ENCODE data around the gene AIF1L. TPM values are rescaled to one million over a fixed set of nuclear protein-coding genes. Genes with fewer than 3 reads are reported as not detected.

Gene AIF1L
- total RNA-seq, 4 donors from 2014 or later, result 5.4 to 28.5 (median 17.1) TPM

- Histone ChIP-seq H3K4me1 (no peaks in the 10 kb centered on the region), H3K36me3 (peaks cover 0 to 12% of the 10 kb centered on the region in 2 donors), H3K27ac (peak overlapping the region in 3 of 4 donors; percentile 41 to 57 (median 51)), H3K27me3 (peaks cover 13% of the 10 kb centered on the region), H3K4me3 (no peak overlapping the region), H3K9me3 (no peaks in the 10 kb centered on the region)
- no peak for ATAC-seq
- WGBS, 2 donors (ENCODE audit: low coverage in 1 of 2), result 80% methylated on average over 4 of the region's 4 CpGs; no CpG with 5 or more reads in 1 of the 2 donors
- no peak for TF ChIP-seq POLR2A (IDR thresholded peaks at IDR 0.05)
- TF ChIP-seq EP300 (IDR thresholded peaks at IDR 0.05), result no peak
- no peak for TF ChIP-seq CTCF (IDR thresholded peaks at IDR 0.05)
- no peak for TF ChIP-seq POLR2AphosphoS5 (IDR thresholded peaks at IDR 0.05)
Observed at GRCh38 chr9:131117762-131118145, 21.4 kb downstream of the AIF1L start.

GRCh38 chr9:131119600-131119999, 23.3 kb downstream of the AIF1L start:
- ATAC-seq, result no peak
- H3K4me1 ChIP-seq, result peaks cover 0 to 3% (median 2%) of the 10 kb centered on the region in 3 donors
- TF ChIP-seq POLR2AphosphoS5 (IDR thresholded peaks at IDR 0.05) (no peak), CTCF (IDR thresholded peaks at IDR 0.05) (no peak), EP300 (IDR thresholded peaks at IDR 0.05) (no peak), POLR2A (IDR thresholded peaks at IDR 0.05) (no peak)

GRCh38 chr9:131120620-131121228, 24.4 kb downstream of the AIF1L start:
- no peak for TF ChIP-seq CTCF (IDR thresholded peaks at IDR 0.05)
- TF ChIP-seq EP300 (IDR thresholded peaks at IDR 0.05), result no peak
- TF ChIP-seq POLR2A (IDR thresholded peaks at IDR 0.05), result no peak
- no peak for TF ChIP-seq POLR2AphosphoS5 (IDR thresholded peaks at IDR 0.05)

More at GRCh38 chr9:131119600-131119999, 23.3 kb downstream of the AIF1L start:
- Histone ChIP-seq H3K27me3 (peaks cover 13% of the 10 kb centered on the region), H3K9me3 (no peaks in the 10 kb centered on the region), H3K27ac (no peak overlapping the region), H3K36me3 (peaks cover 0 to 12% of the 10 kb centered on the region in 2 donors), H3K4me3 (no peak overlapping the region)
- WGBS, 2 donors (ENCODE audit: low coverage in 1 of 2), result 80 to 100% methylated on average over 1 to 2 of the region's 8 CpGs

GRCh38 chr9:131121346-131121745, 25.0 kb downstream of the AIF1L start:
- peaks cover 0 to 12% (median 5%) of the 10 kb centered on the region in 3 donors for H3K4me1 ChIP-seq
- no peak for ATAC-seq
- 40 to 100% methylated on average over 1 to 2 of the region's 2 CpGs for WGBS, 2 donors (ENCODE audit: low coverage in 1 of 2)
- peaks cover 0 to 12% of the 10 kb centered on the region in 2 donors for H3K36me3 ChIP-seq
- H3K27me3 ChIP-seq, result peaks cover 13% of the 10 kb centered on the region
- H3K9me3 ChIP-seq, result no peaks in the 10 kb centered on the region
- TF ChIP-seq POLR2A (IDR thresholded peaks at IDR 0.05), result no peak
- TF ChIP-seq EP300 (IDR thresholded peaks at IDR 0.05), result no peak
- no peak for TF ChIP-seq POLR2AphosphoS5 (IDR thresholded peaks at IDR 0.05)
- TF ChIP-seq CTCF (IDR thresholded peaks at IDR 0.05), result no peak
- no peak overlapping the region for H3K27ac ChIP-seq
- H3K4me3 ChIP-seq, result no peak overlapping the region

More at GRCh38 chr9:131120620-131121228, 24.4 kb downstream of the AIF1L start:
- WGBS, 2 donors (ENCODE audit: low coverage in 1 of 2), result 90 to 100% methylated on average over 3 of the region's 7 CpGs
- ATAC-seq, result no peak
- peaks cover 13% of the 10 kb centered on the region for H3K27me3 ChIP-seq
- no peaks in the 10 kb centered on the region for H3K9me3 ChIP-seq
- H3K27ac ChIP-seq, result no peak overlapping the region
- no peak overlapping the region for H3K4me3 ChIP-seq
- peaks cover 0 to 12% of the 10 kb centered on the region in 2 donors for H3K36me3 ChIP-seq
- H3K4me1 ChIP-seq, result peaks cover 0 to 6% (median 3%) of the 10 kb centered on the region in 3 donors

GRCh38 chr9:131122158-131122557, 25.8 kb downstream of the AIF1L start:
- no peak overlapping the region for H3K4me3 ChIP-seq
- H3K27me3 ChIP-seq, result peaks cover 10% of the 10 kb centered on the region
- WGBS, 2 donors (ENCODE audit: low coverage in 1 of 2), result 75% methylated on average over 2 of the region's 2 CpGs; no CpG with 5 or more reads in 1 of the 2 donors
- ATAC-seq, result no peak
- no peak overlapping the region for H3K27ac ChIP-seq
- TF ChIP-seq POLR2AphosphoS5 (IDR thresholded peaks at IDR 0.05), result no peak
- no peaks in the 10 kb centered on the region for H3K9me3 ChIP-seq
- H3K36me3 ChIP-seq, result peaks cover 0 to 17% of the 10 kb centered on the region in 2 donors
- peaks cover 0 to 20% (median 13%) of the 10 kb centered on the region in 3 donors for H3K4me1 ChIP-seq
